HG02943 (cell line): ENCODE data around the gene PACS1.

Source experiments
- ATAC-seq: cut with Tn5 transposase; IDR thresholded peaks from one replicate; pipeline ENCODE4 v1.9.1; 2021; ENCODE audit warnings: mild to moderate bottlenecking, low read depth, moderate library complexity; ENCODE audit not compliant: unreplicated experiment

The PACS1 gene

GRCh38 chr11:66218846-66219620 is 149.0 kb downstream of the PACS1 start:
- no peak for ATAC-seq

DNA sequence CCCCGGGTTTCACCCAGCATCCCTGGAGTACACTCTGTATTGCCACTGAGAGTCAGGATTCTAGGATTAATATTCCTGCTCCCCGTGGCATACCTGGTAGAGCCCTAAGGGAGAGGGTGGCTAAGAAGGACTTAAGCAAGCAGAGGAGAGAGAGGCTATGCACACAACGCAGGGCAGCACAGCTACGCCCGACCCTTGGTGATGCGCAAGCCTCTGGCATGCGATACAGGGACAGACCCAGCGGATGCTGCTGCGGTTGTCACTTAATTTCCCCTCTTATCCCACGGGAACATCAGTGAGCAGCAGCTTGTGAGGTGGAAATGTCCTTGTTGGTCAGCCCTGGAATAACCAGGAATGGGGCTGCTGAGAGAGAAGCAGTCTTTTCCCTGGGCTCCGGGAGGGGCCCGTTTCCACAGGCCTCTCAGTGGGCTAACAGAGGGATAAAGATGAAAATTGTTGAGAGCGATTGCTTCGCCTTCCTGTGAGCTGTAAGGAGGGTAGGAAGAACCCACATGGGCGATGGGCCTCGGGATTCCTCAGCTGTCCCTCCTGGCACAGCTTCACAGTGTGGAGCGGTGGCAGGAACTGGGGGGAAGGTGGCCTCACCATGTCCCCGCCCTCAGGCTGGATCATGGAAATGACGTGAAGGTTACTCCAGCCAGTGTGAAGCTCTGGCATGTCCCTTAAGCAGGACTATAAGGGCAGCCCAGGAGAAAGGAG is 149.9 kb downstream of the PACS1 start:
- ATAC-seq: no peak

DNA sequence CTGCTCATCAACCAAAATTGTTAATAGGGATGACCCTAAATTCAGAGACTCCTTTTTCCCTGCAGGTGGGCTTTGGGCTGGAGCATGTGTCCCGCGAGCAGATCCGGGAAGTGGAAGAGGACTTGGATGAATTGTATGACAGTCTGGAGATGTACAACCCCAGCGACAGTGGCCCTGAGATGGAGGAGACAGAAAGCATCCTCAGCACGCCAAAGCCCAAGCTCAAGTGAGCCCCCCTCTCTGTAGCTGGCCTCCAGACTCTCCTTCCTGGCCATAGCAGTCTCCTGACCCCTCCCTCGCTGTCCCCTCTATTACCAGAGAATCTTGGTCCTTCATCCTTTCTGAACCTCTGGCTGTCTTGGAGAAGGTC is 150.5 kb downstream of the PACS1 start:
- no peak for ATAC-seq

DNA sequence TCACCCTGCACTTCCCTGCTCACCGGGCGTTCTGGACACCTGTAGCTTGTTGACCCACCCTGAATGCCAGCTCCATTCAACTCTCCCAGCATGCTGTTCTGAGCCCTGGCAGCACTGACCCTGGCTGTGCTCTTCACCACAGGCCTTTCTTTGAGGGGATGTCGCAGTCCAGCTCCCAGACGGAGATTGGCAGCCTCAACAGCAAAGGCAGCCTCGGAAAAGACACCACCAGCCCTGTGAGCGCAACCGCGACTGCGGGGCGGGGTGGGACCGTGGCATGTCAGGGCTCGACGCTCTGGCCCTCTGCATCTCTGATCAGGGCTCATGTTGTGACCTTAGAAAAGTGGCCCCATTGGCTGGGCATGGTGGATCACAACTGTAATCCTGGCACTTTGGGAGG is 150.9 kb downstream of the PACS1 start:
- ATAC-seq: no peak

DNA sequence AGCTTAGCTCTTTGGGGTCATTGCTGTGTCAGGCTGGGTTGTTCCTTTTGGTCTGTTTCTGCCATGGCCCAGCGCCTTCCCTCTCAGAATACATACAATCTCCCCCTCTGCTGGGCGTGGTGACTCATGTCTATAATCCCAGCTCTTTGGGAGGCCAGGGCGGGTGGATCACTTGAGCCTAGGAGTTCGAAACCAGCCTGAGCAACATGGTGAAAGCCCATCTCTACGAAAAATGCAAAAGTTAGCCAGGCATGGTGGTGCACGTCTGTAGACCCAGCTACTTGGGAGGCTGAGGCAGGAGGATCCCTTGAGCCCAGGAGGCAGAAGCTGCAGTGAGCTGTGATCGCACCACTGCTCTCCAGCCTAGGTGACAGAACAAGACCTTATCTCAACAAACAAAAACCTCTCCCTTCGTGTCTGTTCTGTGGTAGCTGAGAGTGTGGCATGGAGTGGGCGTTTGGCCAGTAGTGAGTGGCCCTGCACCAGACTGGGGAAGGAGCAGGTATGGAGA is 151.7 kb downstream of the PACS1 start:
- ATAC-seq: no peak

DNA sequence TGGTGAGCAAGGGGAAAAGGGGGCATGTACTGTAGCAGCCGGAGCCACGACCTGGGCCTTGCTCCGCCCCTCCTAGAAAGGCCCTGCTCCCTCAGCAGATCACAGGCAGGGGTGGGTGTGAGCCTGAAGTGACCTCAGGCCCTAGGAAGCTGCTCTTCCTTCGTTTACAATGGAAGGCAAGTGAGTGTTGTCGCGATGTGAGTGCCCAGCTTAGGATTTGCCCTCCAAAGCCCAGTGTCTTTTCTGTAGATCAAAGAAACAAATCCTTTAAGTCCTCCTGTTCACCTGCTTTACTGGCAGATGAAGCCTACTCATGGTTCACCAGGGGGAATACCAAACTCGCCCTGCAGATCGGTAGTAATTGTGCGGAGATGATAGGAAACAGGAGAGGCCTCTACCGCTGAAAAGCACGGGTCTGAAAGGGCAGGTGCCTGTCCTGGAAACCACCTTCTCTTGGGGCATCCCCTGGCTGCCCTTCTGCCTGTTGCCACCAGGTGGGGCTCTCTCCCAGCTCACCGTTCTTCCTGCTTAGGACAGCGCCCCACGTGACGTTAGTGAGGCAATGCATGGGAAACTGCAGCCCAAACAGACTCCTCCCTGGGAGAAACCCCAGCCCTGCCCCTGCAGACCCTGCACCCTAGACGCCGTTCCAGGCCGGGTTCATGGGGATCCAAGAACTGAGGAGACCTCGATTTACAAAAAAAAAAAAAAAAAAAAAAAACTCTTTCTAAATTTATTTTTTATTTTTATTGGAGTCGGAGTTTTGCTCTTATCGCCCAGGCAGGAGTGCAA is 152.5 kb downstream of the PACS1 start:
- ATAC-seq: peak; percentile 87

GRCh38 chr11:66224226-66224855 is 154.3 kb downstream of the PACS1 start:
- ATAC-seq: no peak

DNA sequence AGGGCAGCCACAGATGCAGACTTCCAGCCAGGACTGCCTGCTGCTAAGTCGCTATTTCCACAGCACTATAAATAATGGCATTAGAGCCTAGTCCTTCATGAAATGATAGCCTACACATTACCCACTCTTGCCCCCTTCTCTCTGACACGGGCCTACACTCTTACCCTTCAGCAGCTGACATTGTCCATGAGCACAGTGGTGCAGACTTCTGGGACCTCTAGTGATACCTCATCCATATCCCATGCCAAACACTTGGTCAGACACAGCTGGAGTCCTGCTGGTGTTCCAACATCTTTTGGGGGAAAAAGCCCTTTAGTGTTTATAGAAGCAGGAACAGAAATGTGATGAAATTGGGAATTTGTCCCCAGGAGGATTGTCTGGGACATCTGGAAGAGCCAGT is 155.0 kb downstream of the PACS1 start:
- no peak for ATAC-seq

- ATAC-seq: no peak
Observed at GRCh38 chr11:66226101-66226500, 156.0 kb downstream of the PACS1 start.

- no peak for ATAC-seq
Observed at GRCh38 chr11:66227700-66228099, 157.6 kb downstream of the PACS1 start.

DNA sequence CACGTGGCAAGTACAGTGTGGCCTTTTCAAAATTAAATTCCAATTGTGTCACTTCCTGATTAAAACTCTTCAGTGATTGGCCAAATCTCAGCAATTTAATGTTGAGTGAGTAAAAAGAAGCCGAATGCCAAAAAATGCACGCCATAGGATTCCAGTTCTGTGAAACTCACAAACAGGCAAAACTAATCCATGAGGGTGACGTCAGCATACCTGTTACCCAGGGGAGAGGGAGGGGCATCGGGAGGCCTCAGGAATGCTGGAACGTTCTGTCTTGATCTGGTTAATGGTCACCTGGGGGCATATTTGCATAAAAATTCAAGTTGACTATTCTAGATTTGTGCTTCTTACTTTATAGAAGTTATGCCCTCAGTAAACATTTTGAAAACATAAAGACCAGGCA is 158.4 kb downstream of the PACS1 start:
- ATAC-seq: no peak

DNA sequence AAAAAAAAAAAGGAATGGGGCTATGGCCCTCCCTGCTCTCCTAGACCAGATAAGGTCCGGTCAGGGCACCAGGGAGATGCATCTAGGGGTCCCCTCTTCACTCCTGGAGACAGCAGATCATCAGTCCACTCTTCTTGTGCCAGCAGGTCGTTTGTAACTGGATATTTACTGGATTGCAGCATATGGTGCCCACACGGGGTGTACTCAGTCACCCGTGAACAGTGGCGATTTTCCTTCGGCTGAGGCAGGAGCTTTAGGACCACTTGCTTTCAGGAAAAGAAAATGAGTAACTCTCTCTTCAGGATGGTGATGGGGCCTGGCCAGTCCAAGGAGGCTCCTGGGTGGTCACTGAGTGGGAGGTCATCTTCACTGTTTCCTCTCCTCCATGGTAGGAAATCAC is 160.1 kb downstream of the PACS1 start:
- no peak for ATAC-seq

GRCh38 chr11:66230978-66231377 is 160.9 kb downstream of the PACS1 start:
- no peak for ATAC-seq

DNA sequence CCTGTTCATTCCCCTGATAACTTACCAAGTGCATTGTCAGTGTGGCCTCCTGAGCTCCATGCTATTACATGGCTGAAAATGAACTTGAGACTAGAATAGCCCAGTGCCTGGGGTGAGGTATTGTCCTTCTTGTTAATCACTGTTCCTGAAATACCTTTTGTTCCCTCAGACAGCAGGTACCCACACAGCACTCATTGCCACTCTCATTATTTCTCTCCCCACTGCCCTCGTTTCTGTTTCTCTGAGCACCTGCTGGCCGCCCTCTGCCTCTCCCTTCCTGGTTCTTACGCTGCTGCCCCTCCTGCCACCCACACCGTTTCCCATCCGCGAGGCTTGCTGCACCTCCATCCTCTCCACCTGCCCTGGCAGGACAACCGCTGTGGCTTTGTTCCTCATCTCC is 161.5 kb downstream of the PACS1 start:
- no peak for ATAC-seq

- no peak for ATAC-seq
Observed at GRCh38 chr11:66232769-66233168, 162.7 kb downstream of the PACS1 start.

DNA sequence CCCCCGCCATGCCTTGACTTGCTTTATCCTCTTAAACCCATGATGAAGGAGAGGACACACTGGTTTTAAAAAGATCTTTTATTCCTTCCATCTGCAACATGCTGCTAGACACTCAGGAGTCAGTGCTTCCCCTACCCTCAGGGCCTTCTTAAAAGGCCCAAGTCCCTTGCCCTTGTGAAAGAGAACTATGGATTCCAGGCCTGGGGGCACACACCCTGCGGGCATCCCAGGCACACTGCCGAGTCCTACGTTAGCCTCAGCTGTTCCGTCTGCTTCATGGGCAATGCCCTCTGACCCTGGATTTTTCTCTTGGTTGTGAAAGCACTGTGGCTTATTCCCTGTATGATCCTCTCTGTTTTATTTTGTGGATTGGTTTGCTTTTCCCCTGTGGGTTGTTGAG is 163.2 kb downstream of the PACS1 start:
- no peak for ATAC-seq

GRCh38 chr11:66235141-66235540 is 165.1 kb downstream of the PACS1 start:
- no peak for ATAC-seq

- ATAC-seq: no peak
Observed at GRCh38 chr11:66237867-66238266, 167.8 kb downstream of the PACS1 start.

- ATAC-seq: no peak
Observed at GRCh38 chr11:66238786-66239413, 168.8 kb downstream of the PACS1 start.

GRCh38 chr11:66239511-66239910 is 169.4 kb downstream of the PACS1 start:
- no peak for ATAC-seq
